Ishikawa (cell line): ENCODE data around the gene KRT35.
A peak's percentile ranks its signal among the peaks of the same experiment; 100 is the strongest.

ENCODE experiments used
- CEBPB ChIP-seq: IDR thresholded peaks from 2 replicates; pipeline ENCODE4 v1.6.1; 2012
- CREB1 ChIP-seq: IDR thresholded peaks from 2 replicates; pipeline ENCODE4 v1.6.1; 2012; ENCODE audit warnings: low read depth
- EGR1 ChIP-seq: IDR thresholded peaks from 2 replicates; pipeline ENCODE4 v1.6.1; 2012
- EP300 ChIP-seq: IDR thresholded peaks from 2 replicates; pipeline ENCODE4 v1.6.1; 2012; ENCODE audit warnings: borderline replicate concordance
- FOXM1 ChIP-seq: IDR thresholded peaks from 2 replicates; pipeline ENCODE4 v1.6.1; 2012; ENCODE audit warnings: low read depth, borderline replicate concordance
- MAX ChIP-seq: IDR thresholded peaks from 2 replicates; pipeline ENCODE4 v1.6.1; 2012
- NFIC ChIP-seq: IDR thresholded peaks from 2 replicates; pipeline ENCODE4 v1.6.1; 2012
- RAD21 ChIP-seq: IDR thresholded peaks from 2 replicates; pipeline ENCODE4 v1.6.1; 2012; ENCODE audit warnings: low read depth
- REST ChIP-seq: IDR thresholded peaks from 2 replicates; pipeline ENCODE4 v1.6.1; 2012; ENCODE audit warnings: low read depth, mild to moderate bottlenecking
- TAF1 ChIP-seq: IDR thresholded peaks from 2 replicates; pipeline ENCODE4 v1.6.1; 2012; ENCODE audit warnings: low read depth, mild to moderate bottlenecking
- TCF12 ChIP-seq: IDR thresholded peaks from 2 replicates; pipeline ENCODE4 v1.6.1; 2012; ENCODE audit warnings: low read depth
- TEAD4 ChIP-seq: IDR thresholded peaks from 2 replicates; pipeline ENCODE4 v1.6.1; 2012
- USF1 ChIP-seq: IDR thresholded peaks from 2 replicates; pipeline ENCODE4 v1.6.1; 2012
- YY1 ChIP-seq: IDR thresholded peaks from 2 replicates; pipeline ENCODE4 v1.6.1; 2012; ENCODE audit warnings: low read depth
- ZBTB7A ChIP-seq: IDR thresholded peaks from 2 replicates; pipeline ENCODE4 v1.6.1; 2012; ENCODE audit warnings: low read depth

Gene KRT35

GRCh38 chr17:41523787-41524186 is 42.8 kb upstream of the KRT35 start:
- TF ChIP-seq NFIC (no peak), CREB1 (no peak), FOXM1 (no peak), EP300 (no peak), TCF12 (no peak), EGR1 (no peak), ZBTB7A (no peak), MAX (no peak), USF1 (no peak), RAD21 (no peak), YY1 (no peak), TAF1 (no peak), REST (no peak)

- TF ChIP-seq TAF1 (no peak), REST (no peak), TCF12 (no peak), EP300 (no peak), MAX (no peak), TEAD4 (no peak), CREB1 (no peak)
Measured at GRCh38 chr17:41523225-41523593, 42.3 kb upstream of the KRT35 start.

GRCh38 chr17:41522301-41523224 is 41.6 kb upstream of the KRT35 start:
- TF ChIP-seq FOXM1 (no peak), TCF12 (no peak), MAX (no peak), RAD21 (no peak), ZBTB7A (no peak), EP300 (no peak), CEBPB (no peak), USF1 (no peak), EGR1 (no peak), TEAD4 (no peak), NFIC (no peak), TAF1 (no peak), CREB1 (no peak), REST (no peak), YY1 (no peak)

- TF ChIP-seq YY1 (no peak), RAD21 (no peak; the same call in 1 of the 2 replicates), EP300 (peak; percentile 49; the same call in 1 of the 2 replicates), NFIC (0 out of 2 replicates have a peak, but pooled peaks have one; percentile 25), USF1 (no peak), REST (no peak), EGR1 (no peak), CREB1 (no peak), FOXM1 (peak; percentile 24; the same call in 1 of the 2 replicates), TCF12 (peak; percentile 25; the same call in 1 of the 2 replicates), CEBPB (no peak), TEAD4 (peak; percentile 91), ZBTB7A (no peak), TAF1 (no peak), MAX (peak; percentile 57; the same call in 1 of the 2 replicates)
Measured at GRCh38 chr17:41521574-41522261, 40.8 kb upstream of the KRT35 start.
